SIG-M5 (cell line): Measurements from ENCODE around the gene BCO2.

Experiments used
- DNase-seq: peaks from one replicate; lab custom pipeline; 2025; lab: John Stamatoyannopoulos, UW

Gene BCO2

DNA sequence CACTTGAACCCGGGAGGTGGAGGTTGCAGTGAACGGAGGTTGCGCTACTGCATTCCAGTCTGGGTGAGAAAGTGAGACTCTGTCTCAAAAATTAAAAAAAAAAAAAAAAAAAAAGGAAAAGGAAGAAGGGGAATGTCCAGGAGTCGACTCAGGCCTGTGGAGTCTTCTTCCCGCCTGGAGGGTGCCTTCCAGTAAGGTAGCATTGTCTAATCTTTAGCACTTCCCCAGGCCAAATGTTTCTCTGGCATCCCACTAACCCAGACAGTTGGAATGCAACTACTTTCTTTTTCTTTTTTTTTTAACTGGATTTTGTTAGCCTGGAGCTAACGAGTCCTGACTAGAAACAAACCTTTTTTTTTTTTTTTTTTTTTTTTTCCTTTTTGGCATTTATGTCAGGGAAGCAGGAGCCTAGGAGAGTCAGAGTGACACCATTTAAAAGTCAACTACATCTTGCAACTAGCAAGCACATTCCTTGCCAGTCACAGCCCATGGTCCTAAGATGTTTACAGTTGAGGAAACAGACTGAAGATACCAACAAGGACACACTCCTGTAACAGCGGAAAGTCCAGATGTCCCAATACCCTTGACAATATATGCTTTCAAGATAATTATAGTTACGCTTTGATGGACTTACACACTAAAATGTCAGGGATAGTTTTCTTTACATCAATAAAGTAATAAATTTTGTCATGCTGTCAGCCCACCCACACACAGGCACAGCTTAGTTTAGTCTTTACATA is 74.7 kb downstream of the BCO2 start:
- DNase-seq, result no peak

DNA sequence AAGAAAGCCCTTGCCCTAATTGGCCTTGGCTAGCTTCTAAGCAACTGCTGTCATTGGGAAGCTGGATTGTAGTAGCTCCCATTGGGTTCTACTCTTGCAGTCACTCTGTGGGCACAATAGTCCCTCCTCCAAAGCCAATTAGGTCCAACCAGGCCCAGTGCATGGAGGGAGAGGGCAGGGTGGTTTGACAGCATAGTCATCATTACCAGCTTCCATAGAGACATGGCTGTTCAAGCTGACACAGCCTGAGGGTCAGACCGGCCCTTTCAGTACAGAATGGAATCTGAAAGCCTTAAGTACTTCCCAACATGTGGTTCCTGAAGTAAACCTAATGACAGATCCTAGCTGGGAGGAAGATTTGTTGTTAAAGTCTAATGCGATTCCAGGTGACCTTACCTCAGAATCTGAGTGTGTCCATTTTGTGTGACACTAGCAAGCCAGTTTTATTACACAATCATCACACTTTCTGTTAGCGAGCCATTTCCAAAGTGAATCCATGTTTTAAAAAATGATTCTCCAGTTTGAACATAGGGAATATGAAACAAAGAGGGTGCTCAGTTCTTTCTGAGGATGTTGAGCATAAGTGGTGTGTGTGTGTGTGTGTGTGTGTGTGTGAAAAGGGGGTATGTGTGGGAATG is 78.4 kb downstream of the BCO2 start:
- no peak for DNase-seq

DNA sequence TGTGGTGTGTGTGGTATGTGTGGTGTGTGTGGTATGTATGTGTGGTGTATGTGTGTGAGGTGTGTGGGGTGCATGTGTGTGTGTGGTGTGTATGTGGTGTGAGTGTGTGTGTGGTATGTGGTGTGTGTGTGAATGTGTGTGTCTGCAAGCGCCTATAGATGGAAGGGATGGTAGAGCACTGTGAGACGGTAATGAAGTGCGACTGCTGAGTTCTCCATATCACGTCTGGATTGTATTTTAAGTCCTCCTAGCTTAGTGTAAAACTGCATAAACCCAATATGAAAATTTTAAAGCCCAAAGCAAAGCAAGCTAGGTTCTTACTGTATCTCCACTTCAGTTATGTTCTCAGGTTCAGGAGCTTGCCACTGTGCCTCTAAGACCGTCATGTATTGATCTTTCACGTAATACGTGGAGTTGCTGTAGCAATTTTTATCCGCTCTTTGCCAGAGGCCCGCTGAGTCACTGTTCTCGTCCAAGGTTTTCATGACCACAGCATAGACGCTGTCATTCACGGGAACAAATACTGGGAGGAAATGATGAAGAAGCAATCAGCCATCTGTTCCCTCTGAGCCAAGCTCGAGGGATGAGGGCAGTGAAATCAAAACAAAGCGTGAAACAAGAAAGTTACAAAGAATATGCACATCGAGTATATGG is 79.9 kb downstream of the BCO2 start:
- DNase-seq, result no peak

DNA sequence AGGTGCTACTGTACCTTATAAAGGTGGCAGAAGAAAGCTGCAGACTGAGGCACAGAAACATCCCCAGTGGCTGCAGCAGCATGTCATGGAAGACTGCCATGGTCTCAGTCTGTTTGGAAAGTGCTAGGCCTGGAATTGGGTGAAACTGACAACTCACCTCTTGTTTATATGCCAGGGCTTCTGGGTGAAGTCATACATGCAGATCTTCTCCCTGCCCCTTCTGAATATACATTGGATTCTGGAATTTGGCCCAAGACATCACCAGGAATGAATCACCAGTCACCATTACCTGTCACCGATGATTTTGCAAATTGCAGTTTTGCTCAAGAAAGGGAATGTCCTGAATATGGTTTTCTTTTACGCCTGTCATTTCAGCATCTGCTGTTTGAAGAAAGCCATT is 85.2 kb downstream of the BCO2 start, which contains the start of gene PLET1:
PLET1 (minus strand) TSS at position 371 of the 400 bp plus-strand sequence; CDS start at position 100, 271 bp downstream.
- DNase-seq, result no peak

DNA sequence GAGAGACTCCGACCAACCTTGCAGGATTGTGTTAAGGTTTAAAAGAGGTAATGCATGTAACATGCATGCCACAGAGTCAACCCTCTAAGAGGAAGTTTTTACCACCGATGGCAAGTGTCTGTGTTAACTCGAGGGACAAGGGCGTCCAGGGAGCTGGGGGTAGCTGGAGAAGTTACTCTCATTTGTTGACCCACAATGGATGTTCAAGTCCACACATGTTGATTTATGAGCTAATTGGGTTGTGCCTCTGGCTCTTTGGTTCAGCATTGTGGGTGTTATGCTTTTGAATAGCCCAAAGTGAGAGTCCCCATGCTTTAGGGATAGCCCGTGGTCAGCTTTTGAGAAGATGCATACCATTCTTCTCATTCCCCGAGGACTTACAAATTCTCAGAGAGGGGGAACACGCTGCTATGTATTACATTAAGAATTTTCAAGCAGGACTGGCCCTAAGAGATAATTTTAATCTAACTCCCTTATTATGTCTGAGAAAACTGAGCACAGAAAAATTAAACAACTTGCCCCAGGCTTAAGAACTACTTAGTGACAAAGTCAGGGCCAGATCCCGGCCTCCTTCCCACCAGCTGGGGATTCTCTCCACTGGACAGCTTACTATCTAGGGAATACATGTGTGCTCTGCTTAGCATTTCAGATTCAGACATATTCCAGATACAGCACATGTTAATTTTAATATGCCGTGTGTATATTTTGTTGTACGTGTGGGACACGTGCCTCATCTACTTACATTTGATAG is 90.5 kb downstream of the BCO2 start:
- DNase-seq, result no peak

DNA sequence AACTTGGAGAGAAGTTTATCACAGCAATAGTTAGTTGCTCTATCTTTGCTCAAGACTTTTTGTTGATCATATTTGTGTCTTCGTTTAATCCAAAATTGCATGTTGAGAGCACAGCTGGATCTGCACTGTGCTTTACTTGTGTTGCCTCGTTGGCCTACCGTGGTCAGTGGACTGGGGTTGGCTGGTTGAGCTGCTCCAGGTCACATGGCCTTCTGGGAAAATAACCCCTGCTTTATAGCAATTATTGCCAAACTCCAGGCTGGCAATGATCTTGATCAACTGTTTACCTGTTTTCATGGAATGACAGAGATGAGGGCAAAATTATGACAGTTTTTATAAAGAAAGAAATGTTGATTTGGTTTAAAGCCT is 91.1 kb downstream of the BCO2 start:
- DNase-seq, result no peak

DNA sequence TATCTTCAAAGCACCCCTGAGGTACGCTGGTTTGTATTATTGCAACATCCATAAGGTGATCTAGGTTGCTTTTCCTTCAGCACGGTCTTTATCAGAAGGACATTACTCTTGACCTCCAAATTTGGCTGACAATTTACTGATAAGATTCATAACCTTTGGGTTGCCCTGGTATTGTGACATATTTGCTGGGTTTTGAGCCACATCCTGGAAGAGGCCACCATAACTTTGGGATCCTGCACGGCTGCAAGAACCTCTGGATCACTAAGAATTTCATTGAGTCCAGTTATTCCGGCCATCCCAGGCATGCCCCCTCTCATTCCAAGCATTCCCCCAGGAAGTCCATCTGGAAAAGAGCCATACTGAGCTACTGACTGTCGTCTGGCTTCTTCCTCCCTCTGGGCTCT is 91.9 kb downstream of the BCO2 start:
- no peak for DNase-seq

DNA sequence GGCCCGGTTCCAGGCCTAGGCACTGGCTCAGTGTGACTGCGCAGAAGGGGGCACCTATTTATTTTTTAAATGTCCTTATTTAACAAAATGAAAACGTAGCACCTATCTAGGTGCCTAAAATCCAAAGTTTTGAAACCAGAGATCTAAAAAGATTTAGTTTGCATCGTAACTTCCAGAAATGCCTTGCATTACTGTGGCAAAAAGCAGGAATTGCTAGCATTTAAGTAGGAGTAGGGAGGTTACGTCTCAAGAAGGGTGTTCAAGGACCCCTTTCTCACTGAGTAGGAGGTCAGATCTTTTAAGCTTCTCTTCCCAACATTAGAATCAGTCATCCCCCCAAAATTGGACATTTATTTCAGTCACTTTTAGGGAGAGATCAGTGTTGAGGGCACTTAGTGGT is 93.1 kb downstream of the BCO2 start:
- DNase-seq, result no peak
